Astrocyte (in vitro differentiated cells and primary cell): ENCODE measurements around the gene ADARB2.

Experiments
- CTCF ChIP-seq: IDR thresholded peaks from 2 replicates; pipeline ENCODE4 v1.5.1; 2011; ENCODE audit warnings: low read depth, mild to moderate bottlenecking, inconsistent platforms, low read length, moderate library complexity; ENCODE audit not compliant: insufficient read depth
- EZH2 ChIP-seq: IDR thresholded peaks from 2 replicates; pipeline ENCODE4 v1.6.1; 2012; ENCODE audit warnings: mild to moderate bottlenecking, low read length, inconsistent platforms; ENCODE audit not compliant: insufficient read depth

DNA sequence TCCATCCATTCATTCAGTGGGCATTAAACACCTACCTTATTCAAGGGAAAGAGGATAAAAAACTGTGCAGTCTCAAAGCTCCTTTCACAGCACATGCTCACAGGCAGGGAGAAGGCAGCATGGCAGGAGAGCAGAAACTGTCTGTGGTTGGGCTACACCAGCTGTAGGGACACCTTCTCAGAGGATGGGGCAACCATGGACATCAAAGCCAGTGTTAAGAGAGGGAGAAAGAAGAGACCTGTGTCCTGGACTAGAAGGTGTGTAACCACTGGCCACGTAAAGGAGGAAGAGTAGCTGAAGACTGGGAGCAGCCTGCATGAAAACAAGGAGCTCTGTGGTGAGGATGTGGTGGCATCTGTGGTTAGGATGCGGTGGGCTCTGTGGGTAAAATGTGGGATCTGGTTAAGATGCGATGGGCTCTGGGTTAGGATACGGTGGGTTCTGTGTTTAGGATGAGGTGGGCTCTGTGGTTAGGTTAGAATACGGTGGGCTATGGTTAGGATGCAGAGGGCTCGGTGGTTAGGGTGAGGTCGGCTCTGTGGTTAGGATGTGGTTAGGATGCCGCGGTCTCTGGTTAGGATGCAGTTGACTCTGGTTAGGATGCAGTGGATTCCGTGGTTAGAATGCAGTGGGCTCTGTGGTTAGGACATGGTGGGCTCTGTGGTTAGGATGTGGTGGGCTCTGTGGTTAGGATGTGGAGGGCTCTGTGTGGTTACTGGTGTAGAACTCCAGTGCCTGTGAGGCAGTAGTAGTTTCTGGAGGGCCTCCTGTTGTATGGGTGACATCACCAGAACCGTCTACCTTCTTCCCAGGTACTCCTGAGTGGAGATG is 483.6 kb downstream of the ADARB2 start:
- no peak for TF ChIP-seq CTCF
- no peak for TF ChIP-seq EZH2
